Keratinocyte (primary cell): ENCODE results near the gene ZBTB5.
"Not testable (repeated sequence)": the region's sequence is repeated elsewhere in the genome, so short reads cannot be mapped to it uniquely, and the experiment has no call there.

Experiments
- CTCF ChIP-seq, 3 experiments: IDR thresholded peaks in 1 of 3; conservative IDR thresholded peaks in 1 of 3; optimal IDR thresholded peaks in 1 of 3; 2 replicates in 2 of 3; 3 replicates in 1 of 3; pipeline versions ENCODE3 to v1.5.1; 2011; ENCODE audit warnings: low read length in 3 of 3, mild to moderate bottlenecking in 3 of 3, moderate library complexity in 2 of 3, control low read depth in 1 of 3, inconsistent platforms in 1 of 3; ENCODE audit not compliant: insufficient read depth in 2 of 3; ENCODE audit errors: extremely low read depth in 1 of 3
- EZH2 ChIP-seq: IDR thresholded peaks from one replicate; pipeline ENCODE4 v1.6.1; 2012; ENCODE audit warnings: inconsistent platforms, mild to moderate bottlenecking, low read length, moderate library complexity

- TF ChIP-seq CTCF (optimal IDR thresholded peaks at IDR 0.05 in 1 of 3, IDR thresholded peaks at IDR 0.05 in 1 of 3, conservative IDR thresholded peaks at IDR 0.05 in 1 of 3; ENCODE audit: extremely low read depth in 1 of 3, insufficient read depth in 2 of 3, low read length in 3 of 3); EZH2: not testable (repeated sequence)
Observed at GRCh38 chr9:37477987-37478619, 12.9 kb upstream of the ZBTB5 start.
